Measurements from ENCODE around the gene FAM234B.

FAM234B gene

DNA sequence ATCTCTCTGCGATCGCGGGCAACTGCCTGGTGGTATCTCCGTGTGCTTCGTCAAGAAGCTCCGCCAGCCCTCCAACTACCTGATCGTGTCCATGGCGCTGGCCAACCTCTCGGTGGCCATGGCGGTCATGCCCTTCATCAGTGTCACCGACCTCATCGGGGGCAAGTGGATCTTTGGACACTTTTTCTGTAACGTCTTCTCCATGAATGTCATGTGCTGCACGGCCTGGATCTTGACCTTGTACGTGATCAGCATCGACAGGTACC, 42.5 kb upstream of the FAM234B start:
- Histone ChIP-seq H3K27me3 (replicated peaks; ENCODE audit: control insufficient read depth, insufficient read depth, low read length) (no peaks in the 10 kb centered on the region), H3K9ac (ENCODE audit: low read length) (peak overlapping the region; percentile 92), H3K4me3 (ENCODE audit: low read length) (peak overlapping the region; percentile 80), H3K4me1 (ENCODE audit: control insufficient read depth, insufficient read depth, low read length) (peaks cover 49% of the 10 kb centered on the region), H3K36me3 (ENCODE audit: control insufficient read depth, insufficient read depth, low read length, severe bottlenecking) (no peaks in the 10 kb centered on the region), H3K9me3 (ENCODE audit: control insufficient read depth, low read length) (no peaks in the 10 kb centered on the region)
- DNase-seq (ENCODE audit: low read depth), result no peak

DNA sequence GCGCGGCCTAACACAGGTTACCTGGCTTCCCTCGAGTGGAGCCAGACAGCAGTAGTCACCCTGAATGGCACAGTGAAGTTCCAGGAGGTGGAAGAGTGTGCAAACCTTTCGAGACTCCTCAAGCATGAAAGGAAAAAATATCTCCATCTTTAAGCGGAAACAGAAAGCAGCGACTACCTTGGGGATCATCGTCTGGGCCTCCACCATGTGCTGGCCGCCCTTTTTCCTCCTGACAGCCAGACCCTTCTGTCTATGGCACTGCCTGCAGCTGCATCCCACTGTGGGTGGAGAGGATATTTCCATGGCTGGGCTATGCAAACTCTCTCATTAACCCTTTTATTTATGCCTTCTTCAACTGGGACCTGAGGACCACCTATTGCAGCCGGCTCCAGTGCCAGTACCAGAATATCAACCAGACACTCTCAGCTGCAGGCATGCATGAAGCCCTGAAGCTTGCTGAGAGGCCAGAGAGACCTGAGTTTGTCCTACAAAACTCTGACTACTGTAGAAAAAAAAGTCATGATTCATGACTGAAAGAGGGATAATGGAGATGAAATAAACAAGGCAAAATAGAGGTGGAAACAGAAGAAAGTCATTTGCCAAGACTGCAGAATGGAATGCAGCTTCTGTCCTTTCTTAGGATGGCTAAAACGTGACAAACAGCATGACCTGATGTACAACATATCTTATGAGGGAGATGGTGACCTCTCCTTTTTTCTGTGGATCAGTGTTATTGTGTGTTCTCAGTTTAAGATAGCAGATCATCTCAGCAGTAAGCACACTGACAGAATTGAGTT, 41.7 kb upstream of the FAM234B start:
- Histone ChIP-seq H3K9me3 (ENCODE audit: control insufficient read depth, low read length) (no peaks in the 10 kb centered on the region), H3K4me3 (ENCODE audit: low read length) (peak overlapping the region; percentile 80), H3K4me1 (ENCODE audit: control insufficient read depth, insufficient read depth, low read length) (peaks cover 41% of the 10 kb centered on the region), H3K36me3 (ENCODE audit: control insufficient read depth, insufficient read depth, low read length, severe bottlenecking) (no peaks in the 10 kb centered on the region), H3K27me3 (replicated peaks; ENCODE audit: control insufficient read depth, insufficient read depth, low read length) (no peaks in the 10 kb centered on the region), H3K9ac (ENCODE audit: low read length) (peak overlapping the region; percentile 92)
- DNase-seq (ENCODE audit: low read depth), result no peak

DNA sequence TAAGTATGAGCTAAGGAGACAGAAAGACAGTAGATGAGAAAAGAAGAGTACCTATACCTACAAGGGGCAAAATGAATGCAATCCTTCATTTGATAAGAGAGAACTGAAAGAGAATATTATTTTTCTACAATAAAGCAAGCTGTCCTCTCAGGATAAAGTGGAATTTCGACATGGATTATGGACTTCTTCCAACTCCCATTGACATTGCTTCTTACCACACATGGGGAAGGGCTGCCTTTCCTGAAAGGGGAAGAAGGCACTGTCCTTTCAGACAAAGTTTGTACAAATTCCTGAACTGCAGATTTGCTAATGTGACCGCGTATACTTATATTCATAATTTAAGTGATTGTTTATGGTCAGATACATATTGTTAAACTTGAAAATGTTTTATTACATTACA, 39.8 kb upstream of the FAM234B start:
- H3K9ac ChIP-seq (ENCODE audit: low read length), result no peak overlapping the region
- no peaks in the 10 kb centered on the region for H3K9me3 ChIP-seq (ENCODE audit: control insufficient read depth, low read length)
- H3K4me1 ChIP-seq (ENCODE audit: control insufficient read depth, insufficient read depth, low read length), result peaks cover 27% of the 10 kb centered on the region
- no peak overlapping the region for H3K4me3 ChIP-seq (ENCODE audit: low read length)
- no peaks in the 10 kb centered on the region for H3K36me3 ChIP-seq (ENCODE audit: control insufficient read depth, insufficient read depth, low read length, severe bottlenecking)
- DNase-seq (ENCODE audit: low read depth), result peak; percentile 41
- no peaks in the 10 kb centered on the region for H3K27me3 ChIP-seq (replicated peaks; ENCODE audit: control insufficient read depth, insufficient read depth, low read length)

DNA sequence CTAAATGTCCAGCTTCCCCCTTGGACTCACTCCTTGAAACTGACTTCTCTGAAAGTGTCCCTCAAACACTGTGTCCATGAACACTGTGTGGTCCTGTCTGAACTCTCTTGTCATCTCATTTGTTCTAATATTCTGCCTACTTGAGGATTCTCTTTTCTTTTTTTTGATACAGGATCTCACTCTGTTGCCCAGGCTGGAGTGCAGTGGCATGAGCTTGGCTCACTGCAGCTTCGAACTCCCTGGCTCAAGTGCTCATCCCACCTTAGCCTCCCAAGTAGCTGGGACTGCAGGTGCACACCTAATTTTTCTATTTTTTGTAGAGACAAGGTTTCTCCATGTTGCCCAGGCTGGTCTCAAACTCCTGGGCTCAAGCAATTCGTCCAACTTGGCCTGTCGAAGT, 39.2 kb upstream of the FAM234B start:
- H3K9ac ChIP-seq (ENCODE audit: low read length), result no peak overlapping the region
- H3K4me1 ChIP-seq (ENCODE audit: control insufficient read depth, insufficient read depth, low read length), result peaks cover 27% of the 10 kb centered on the region
- H3K9me3 ChIP-seq (ENCODE audit: control insufficient read depth, low read length), result no peaks in the 10 kb centered on the region
- no peak overlapping the region for H3K4me3 ChIP-seq (ENCODE audit: low read length)
- no peaks in the 10 kb centered on the region for H3K27me3 ChIP-seq (replicated peaks; ENCODE audit: control insufficient read depth, insufficient read depth, low read length)
- H3K36me3 ChIP-seq (ENCODE audit: control insufficient read depth, insufficient read depth, low read length, severe bottlenecking), result no peaks in the 10 kb centered on the region
- no peak for DNase-seq (ENCODE audit: low read depth)

DNA sequence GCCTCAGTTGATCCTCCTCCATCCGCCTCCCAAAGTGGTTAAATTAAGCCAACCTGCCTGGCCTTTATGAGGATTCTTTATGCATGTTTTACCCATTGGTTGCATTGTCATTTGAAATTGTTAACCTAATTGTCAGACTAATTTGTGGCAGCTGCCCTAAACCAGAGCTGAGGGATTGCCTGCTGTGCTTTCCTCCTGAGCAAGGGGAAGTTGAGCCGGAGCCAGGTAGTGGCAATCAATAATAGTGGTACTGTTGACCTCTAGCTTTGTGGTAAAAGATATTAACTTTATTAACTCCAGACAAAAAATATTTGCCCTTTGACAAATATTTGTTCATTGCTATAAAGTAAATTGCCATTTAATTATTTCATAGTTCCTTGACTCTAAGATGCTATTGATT, 38.5 kb upstream of the FAM234B start:
- no peak for DNase-seq (ENCODE audit: low read depth)
- no peak overlapping the region for H3K4me3 ChIP-seq (ENCODE audit: low read length)
- peaks cover 27% of the 10 kb centered on the region for H3K4me1 ChIP-seq (ENCODE audit: control insufficient read depth, insufficient read depth, low read length)
- H3K36me3 ChIP-seq (ENCODE audit: control insufficient read depth, insufficient read depth, low read length, severe bottlenecking), result no peaks in the 10 kb centered on the region
- no peaks in the 10 kb centered on the region for H3K9me3 ChIP-seq (ENCODE audit: control insufficient read depth, low read length)
- no peak overlapping the region for H3K9ac ChIP-seq (ENCODE audit: low read length)
- H3K27me3 ChIP-seq (replicated peaks; ENCODE audit: control insufficient read depth, insufficient read depth, low read length), result no peaks in the 10 kb centered on the region

DNA sequence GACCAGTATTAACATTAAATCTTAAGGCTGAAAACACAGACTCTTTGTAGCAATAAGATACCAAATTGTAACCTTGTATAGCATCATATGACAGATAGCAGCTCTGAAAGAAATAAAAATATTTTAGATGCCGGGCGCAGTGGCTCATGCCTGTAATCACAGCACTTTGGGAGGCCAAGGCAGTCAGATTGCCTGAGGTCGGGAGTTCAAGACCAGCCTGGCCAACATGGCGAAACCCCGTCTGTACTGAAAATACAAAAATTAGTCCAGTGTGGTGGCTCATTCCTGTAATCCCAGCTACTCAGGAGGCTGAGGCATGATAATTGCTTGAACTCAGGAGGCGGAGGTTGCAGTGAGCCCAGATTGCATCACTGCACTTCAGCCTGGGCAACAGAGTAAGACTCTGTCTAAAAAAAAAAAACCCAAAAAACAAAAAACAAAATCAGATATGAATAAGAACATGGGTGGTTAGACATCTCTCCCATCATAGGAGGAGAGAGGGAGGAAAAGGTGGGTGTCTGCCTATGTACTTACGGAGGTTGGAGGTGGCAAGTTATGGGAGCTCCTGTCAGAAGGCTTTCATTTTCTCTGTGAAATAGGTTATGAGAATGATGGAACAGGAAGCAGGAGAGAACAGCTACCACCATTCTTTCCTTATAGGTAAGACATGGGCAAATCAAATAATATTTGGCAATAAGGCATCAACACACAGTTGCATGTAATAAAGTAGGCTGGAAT, 36.5 kb upstream of the FAM234B start:
- H3K9me3 ChIP-seq (ENCODE audit: control insufficient read depth, low read length), result no peaks in the 10 kb centered on the region
- H3K27me3 ChIP-seq (replicated peaks; ENCODE audit: control insufficient read depth, insufficient read depth, low read length), result no peaks in the 10 kb centered on the region
- H3K9ac ChIP-seq (ENCODE audit: low read length), result no peak overlapping the region
- H3K36me3 ChIP-seq (ENCODE audit: control insufficient read depth, insufficient read depth, low read length, severe bottlenecking), result no peaks in the 10 kb centered on the region
- H3K4me1 ChIP-seq (ENCODE audit: control insufficient read depth, insufficient read depth, low read length), result peaks cover 16% of the 10 kb centered on the region
- H3K4me3 ChIP-seq (ENCODE audit: low read length), result no peak overlapping the region
- no peak for DNase-seq (ENCODE audit: low read depth)

DNA sequence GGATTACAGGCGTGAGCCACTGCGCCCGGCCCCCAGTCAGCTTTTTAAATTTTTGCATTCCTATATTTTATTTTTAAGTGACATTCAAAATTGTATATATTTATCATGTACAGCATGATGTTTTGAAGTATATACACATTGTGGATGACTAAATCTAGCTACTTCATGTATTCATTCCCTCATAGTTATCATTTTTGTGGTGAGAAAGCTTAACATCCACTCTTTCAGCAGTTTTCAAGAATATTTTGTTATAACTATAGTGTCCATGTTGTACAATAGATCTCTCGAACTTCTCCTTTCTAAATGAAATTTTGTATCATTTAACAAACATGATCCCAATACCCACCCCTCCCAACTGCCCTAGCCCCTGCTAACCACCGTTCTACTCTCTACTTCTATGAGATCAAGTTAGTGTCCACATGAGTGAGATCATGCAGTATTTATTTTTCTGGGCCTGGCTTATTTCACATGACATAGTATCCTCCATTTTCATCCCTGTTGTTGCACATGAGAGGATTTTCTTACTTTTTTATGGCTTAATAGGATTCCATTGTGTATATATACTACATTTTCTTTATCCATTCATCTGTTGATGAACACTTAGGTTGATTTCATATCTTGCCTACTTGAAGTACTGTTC, 35.3 kb upstream of the FAM234B start:
- Histone ChIP-seq H3K27me3 (replicated peaks; ENCODE audit: control insufficient read depth, insufficient read depth, low read length) (no peaks in the 10 kb centered on the region), H3K4me1 (ENCODE audit: control insufficient read depth, insufficient read depth, low read length) (peaks cover 11% of the 10 kb centered on the region), H3K4me3 (ENCODE audit: low read length) (no peak overlapping the region), H3K9me3 (ENCODE audit: control insufficient read depth, low read length) (no peaks in the 10 kb centered on the region), H3K9ac (ENCODE audit: low read length) (no peak overlapping the region), H3K36me3 (ENCODE audit: control insufficient read depth, insufficient read depth, low read length, severe bottlenecking) (no peaks in the 10 kb centered on the region)
- peak; percentile 57 for DNase-seq (ENCODE audit: low read depth)

DNA sequence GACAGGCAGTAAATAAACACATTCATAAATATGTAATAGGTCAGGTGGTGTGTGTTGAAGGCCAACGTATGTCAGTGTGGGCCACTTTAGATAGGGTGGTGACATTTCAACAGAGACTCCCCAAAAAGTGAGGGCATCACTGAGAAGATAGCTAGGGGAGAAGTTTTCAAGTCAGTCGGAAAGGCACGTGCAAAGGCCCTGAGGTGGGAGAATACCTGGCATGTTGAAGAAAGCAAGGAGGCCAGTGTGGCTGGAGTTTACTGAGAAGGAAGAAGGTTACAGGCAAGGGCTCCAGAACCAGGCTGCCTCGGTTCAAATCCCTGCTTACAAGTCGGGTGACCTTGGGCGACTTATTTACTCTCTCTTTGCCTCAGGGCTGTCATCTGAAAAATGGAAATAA, 33.1 kb upstream of the FAM234B start:
- Histone ChIP-seq H3K4me1 (ENCODE audit: control insufficient read depth, insufficient read depth, low read length) (no peaks in the 10 kb centered on the region), H3K4me3 (ENCODE audit: low read length) (no peak overlapping the region), H3K9me3 (ENCODE audit: control insufficient read depth, low read length) (no peaks in the 10 kb centered on the region), H3K27me3 (replicated peaks; ENCODE audit: control insufficient read depth, insufficient read depth, low read length) (no peaks in the 10 kb centered on the region), H3K36me3 (ENCODE audit: control insufficient read depth, insufficient read depth, low read length, severe bottlenecking) (no peaks in the 10 kb centered on the region), H3K9ac (ENCODE audit: low read length) (no peak overlapping the region)
- DNase-seq (ENCODE audit: low read depth), result no peak

DNA sequence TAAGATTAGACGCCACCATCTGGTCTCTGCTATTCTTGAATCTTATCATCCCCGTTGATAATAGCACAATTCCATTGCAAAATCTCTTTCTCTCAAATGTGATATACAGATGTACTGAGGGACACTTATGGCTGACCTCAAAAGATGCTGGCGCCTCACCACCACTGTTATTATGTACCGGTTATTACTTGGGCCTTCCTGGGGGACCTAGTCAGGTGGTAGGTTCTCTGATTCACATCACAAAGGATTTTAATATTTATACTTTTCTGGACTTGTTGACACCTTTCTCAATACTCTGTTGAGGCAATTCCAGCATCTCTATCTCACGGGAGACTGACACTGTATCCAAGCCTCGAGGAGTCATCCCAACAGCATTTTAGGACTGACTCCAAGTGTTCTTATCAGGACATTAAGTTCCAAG, 21.3 kb upstream of the FAM234B start:
- Histone ChIP-seq H3K9me3 (ENCODE audit: control insufficient read depth, low read length) (no peaks in the 10 kb centered on the region), H3K4me3 (ENCODE audit: low read length) (no peak overlapping the region), H3K36me3 (ENCODE audit: control insufficient read depth, insufficient read depth, low read length, severe bottlenecking) (no peaks in the 10 kb centered on the region), H3K9ac (ENCODE audit: low read length) (peak overlapping the region; percentile 7), H3K4me1 (ENCODE audit: control insufficient read depth, insufficient read depth, low read length) (peaks cover 17% of the 10 kb centered on the region), H3K27me3 (replicated peaks; ENCODE audit: control insufficient read depth, insufficient read depth, low read length) (no peaks in the 10 kb centered on the region)
- DNase-seq (ENCODE audit: low read depth), result no peak

DNA sequence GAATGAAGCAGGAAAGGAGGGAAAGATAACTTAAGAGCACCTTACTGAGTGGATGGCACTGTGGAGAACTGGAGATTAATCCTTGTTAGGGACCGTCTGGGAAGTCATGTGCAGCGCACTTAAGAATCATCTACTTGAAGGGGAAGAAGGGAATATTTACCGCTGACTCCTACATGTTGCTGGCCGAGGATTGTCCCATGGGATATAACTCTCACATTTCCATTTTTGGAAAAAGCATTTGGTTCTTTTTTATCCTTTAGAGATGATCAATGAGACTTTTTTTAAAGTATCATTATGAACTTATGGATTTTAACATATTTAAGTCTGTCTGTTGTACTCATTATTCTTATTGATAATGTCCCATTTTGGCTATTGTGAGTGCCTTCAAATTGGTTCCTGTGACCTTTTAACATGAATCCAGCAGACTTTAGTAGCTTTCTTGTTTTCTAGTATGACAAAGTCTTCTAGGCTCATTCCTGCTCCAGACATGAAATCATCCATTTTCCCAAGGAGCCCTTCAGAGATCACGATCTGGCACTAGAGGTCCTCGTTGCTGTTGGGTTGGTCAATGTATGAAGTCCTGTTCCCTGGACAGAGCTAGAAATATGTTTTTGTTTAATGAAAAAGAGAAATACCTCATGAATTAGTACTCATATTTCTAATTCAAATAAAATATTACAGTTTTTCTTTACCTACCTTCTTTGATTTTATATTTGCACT, 20.2 kb upstream of the FAM234B start:
- H3K27me3 ChIP-seq (replicated peaks; ENCODE audit: control insufficient read depth, insufficient read depth, low read length), result no peaks in the 10 kb centered on the region
- peak; percentile 89 for DNase-seq (ENCODE audit: low read depth)
- peak overlapping the region; percentile 62 for H3K9ac ChIP-seq (ENCODE audit: low read length)
- no peaks in the 10 kb centered on the region for H3K9me3 ChIP-seq (ENCODE audit: control insufficient read depth, low read length)
- peak overlapping the region; percentile 60 for H3K4me3 ChIP-seq (ENCODE audit: low read length)
- H3K4me1 ChIP-seq (ENCODE audit: control insufficient read depth, insufficient read depth, low read length), result peaks cover 17% of the 10 kb centered on the region
- no peaks in the 10 kb centered on the region for H3K36me3 ChIP-seq (ENCODE audit: control insufficient read depth, insufficient read depth, low read length, severe bottlenecking)

DNA sequence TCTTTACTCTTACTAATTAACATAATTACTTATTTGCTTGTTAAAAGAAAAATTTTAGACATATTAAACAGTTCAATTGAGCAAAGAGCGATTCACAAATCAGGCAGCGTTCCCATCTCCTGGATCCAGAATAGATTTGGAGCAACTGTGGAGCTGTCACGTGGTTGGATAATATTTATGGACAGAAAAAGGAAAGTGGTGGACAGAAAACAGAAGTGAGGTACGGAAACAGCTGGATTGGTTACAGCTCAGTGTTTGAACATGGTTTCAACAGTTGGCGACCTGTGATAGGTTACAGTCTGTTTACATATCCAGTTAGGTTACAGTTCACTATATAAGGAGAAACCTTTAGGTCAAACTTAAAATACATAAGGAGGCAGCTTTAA, 19.7 kb upstream of the FAM234B start:
- Histone ChIP-seq H3K9me3 (ENCODE audit: control insufficient read depth, low read length) (no peaks in the 10 kb centered on the region), H3K27me3 (replicated peaks; ENCODE audit: control insufficient read depth, insufficient read depth, low read length) (no peaks in the 10 kb centered on the region), H3K36me3 (ENCODE audit: control insufficient read depth, insufficient read depth, low read length, severe bottlenecking) (no peaks in the 10 kb centered on the region), H3K4me3 (ENCODE audit: low read length) (peak overlapping the region; percentile 60), H3K4me1 (ENCODE audit: control insufficient read depth, insufficient read depth, low read length) (peaks cover 17% of the 10 kb centered on the region), H3K9ac (ENCODE audit: low read length) (peak overlapping the region; percentile 62)
- no peak for DNase-seq (ENCODE audit: low read depth)
